Adrenal gland (tissue), 12 donors: Measurements from ENCODE around the gene PLXNA4. TPM values are rescaled to one million over a fixed set of nuclear protein-coding genes. Genes with fewer than 3 reads are reported as not detected.

Experiments used
- DNase-seq, 7 donors: peaks; one replicate each; pipeline ENCODE4 v3.0.0-alpha.2; 2019 to 2020
- H3K27ac ChIP-seq, 5 donors: fragments of 200-600 bp; sonication (generic) in 4 of 5; 1 replicate in 3 of 5; 2 replicates in 2 of 5; pipeline versions ENCODE4 v1.5.1 to v1.8.0; 2016 to 2020; ENCODE audit warnings: mild to moderate bottlenecking in 1 of 5
- H3K27me3 ChIP-seq: fragments of 200-600 bp; 2 replicates; pipeline ENCODE4 v1.8.0; 2021
- H3K36me3 ChIP-seq, 2 donors: fragments of 200-600 bp; replicated peaks in 1 of 2; 1 replicate in 1 of 2; 2 replicates in 1 of 2; pipeline versions ENCODE4 v1.5.1 to v1.8.0; 2018 to 2022
- H3K4me1 ChIP-seq, 2 donors: fragments of 200-600 bp; replicated peaks in 1 of 2; 1 replicate in 1 of 2; 2 replicates in 1 of 2; pipeline versions ENCODE4 v1.5.1 to v1.8.0; 2018 to 2021
- H3K4me3 ChIP-seq, 4 donors: fragments of 200-600 bp; sonication (generic) in 3 of 4; one replicate each; pipeline ENCODE4 v1.5.1; 2016 to 2018
- H3K9me3 ChIP-seq, 3 donors: fragments of 200-600 bp; sonication (generic) in 1 of 3; replicated peaks in 1 of 3; 1 replicate in 2 of 3; 2 replicates in 1 of 3; pipeline versions ENCODE4 v1.5.1 to v1.8.0; 2016 to 2021
- CTCF ChIP-seq, 6 experiments: fragments of 450-650 bp in 4 of 6; fragments of 200-600 bp in 2 of 6; sonication (generic) in 1 of 6; IDR thresholded peaks; 1 replicate in 5 of 6; 2 replicates in 1 of 6; pipeline versions ENCODE4 v1.5.1 to v1.8.0; 2016 to 2021; ENCODE audit warnings: antibody characterized with exemption in 6 of 6, mild to moderate bottlenecking in 2 of 6, moderate library complexity in 1 of 6
- POLR2A ChIP-seq, 2 donors: fragments of 450-650 bp; IDR thresholded peaks; one replicate each; pipeline ENCODE4 v1.6.1; 2017; ENCODE audit warnings: antibody characterized with exemption in 2 of 2, mild to moderate bottlenecking in 2 of 2, moderate library complexity in 1 of 2
- WGBS, 4 donors: extraction: QIAGEN DNeasy Blood & Tissue Kit in 2 of 4; methylation state at CpG; one replicate each; pipeline versions ENCODE4 v1.1.5 to v1.1.7; 2013 to 2017; 5-methylcytosine and 5-hydroxymethylcytosine counted together
- intact Hi-C, 2 donors: fragments of 100-400 bp; cut with DNase I; formaldehyde crosslinking; loops; one replicate each; pipeline versions ENCODE4 v1.14.1 to v1.15.0; 2022 to 2023
- polyA plus RNA-seq, 3 donors: library from polyadenylated mRNA; stranded (reverse); fragments of 200-250 nt in 2 of 3; fragments of 350-450 nt in 1 of 3; fragmentation: Illumina TruSeq in 1 of 3; extraction: RNeasy Lipid Tissue Mini Kit (QIAGEN cat#74804) in 1 of 3; gene quantifications; one replicate each; pipeline ENCODE4 v1.2.3, GENCODE V29; 2013 to 2014
- total RNA-seq, 9 donors: library from RNA; depleted of rRNA in 4 of 9; stranded (reverse); fragments of >200 nt in 4 of 9; fragments of 120-200 nt in 1 of 9; fragmentation: NEBNext Ultra II Directional in 1 of 9; extraction: Animal tissue kit (Norgen Biotek cat#: 25700) in 1 of 9; gene quantifications; one replicate each; pipeline versions ENCODE4 v1.1.0 to v1.2.4, GENCODE V29; 2013 to 2023
- donor health status: healthy with polysubstance abuse.
- donor health status: Bipolar disorder and iron deficiency.
- donor health status: DM: yes; HTN: yes; CAD: no.
- donor health status: DM: no; HTN: no; CAD: no.
- donor health status: DM: no; HTN: no; CAD: no.
- donor health status: DM: yes; HTN: yes; CAD: no.

PLXNA4 gene
- total and polyA plus RNA-seq, 12 donors, result 0.99 to 10.7 (median 3.6) TPM

- 79 to 93% (median 86%) methylated on average over 4 to 5 of the region's 5 CpGs for WGBS, 4 donors
- intact Hi-C loops, result no loop called here
- no peaks in the 10 kb centered on the region for H3K4me1 ChIP-seq
Measured at GRCh38 chr7:132328760-132329159, 247.5 kb downstream of the PLXNA4 start.

GRCh38 chr7:132328047-132328620 lies 248.1 kb downstream of the PLXNA4 start:
- Histone ChIP-seq H3K27ac (no peak overlapping the region), H3K4me1 (no peaks in the 10 kb centered on the region), H3K36me3 (no peaks in the 10 kb centered on the region), H3K27me3 (peaks cover 3% of the 10 kb centered on the region), H3K4me3 (no peak overlapping the region), H3K9me3 (no peaks in the 10 kb centered on the region)
- intact Hi-C loops, result no loop called here
- WGBS, 4 donors, result 63 to 78% (median 71%) methylated on average over 13 of the region's 13 CpGs
- DNase-seq, result no peak
- TF ChIP-seq POLR2A (IDR thresholded peaks at IDR 0.05), result no peak
- no peak for TF ChIP-seq CTCF (IDR thresholded peaks at IDR 0.05)

More at GRCh38 chr7:132328760-132329159, 247.5 kb downstream of the PLXNA4 start:
- DNase-seq, result no peak
- H3K9me3 ChIP-seq, result no peaks in the 10 kb centered on the region
- no peak for TF ChIP-seq CTCF (IDR thresholded peaks at IDR 0.05)
- no peak for TF ChIP-seq POLR2A (IDR thresholded peaks at IDR 0.05)
- no peak overlapping the region for H3K27ac ChIP-seq
- H3K36me3 ChIP-seq, result no peaks in the 10 kb centered on the region
- H3K27me3 ChIP-seq, result peaks cover 3% of the 10 kb centered on the region
- H3K4me3 ChIP-seq, result no peak overlapping the region

- TF ChIP-seq POLR2A (IDR thresholded peaks at IDR 0.05) (no peak), CTCF (IDR thresholded peaks at IDR 0.05) (no peak)
- Histone ChIP-seq H3K36me3 (no peaks in the 10 kb centered on the region), H3K4me3 (no peak overlapping the region), H3K27ac (no peak overlapping the region), H3K27me3 (peaks cover 3% of the 10 kb centered on the region), H3K4me1 (no peaks in the 10 kb centered on the region), H3K9me3 (no peaks in the 10 kb centered on the region)
- intact Hi-C loops, result no loop called here
- WGBS, 4 donors, result 82 to 100% (median 90%) methylated on average over 1 of the region's 1 CpG
- no peak for DNase-seq
Measured at GRCh38 chr7:132326878-132327589, 249.2 kb downstream of the PLXNA4 start.

GRCh38 chr7:132322970-132323369 lies 253.3 kb downstream of the PLXNA4 start:
- Histone ChIP-seq H3K36me3 (no peaks in the 10 kb centered on the region), H3K27me3 (peaks cover 17% of the 10 kb centered on the region), H3K4me3 (no peak overlapping the region), H3K9me3 (no peaks in the 10 kb centered on the region), H3K27ac (no peak overlapping the region), H3K4me1 (peaks cover 0 to 10% of the 10 kb centered on the region in 2 donors)
- no peak for TF ChIP-seq POLR2A (IDR thresholded peaks at IDR 0.05)
- TF ChIP-seq CTCF (IDR thresholded peaks at IDR 0.05), result no peak
- WGBS, 4 donors, result 40 to 48% (median 42%) methylated on average over 3 of the region's 3 CpGs
- intact Hi-C loops, result no loop called here
- no peak for DNase-seq
